GM04503 (cell line): ENCODE measurements around the gene PRKCD.

Experiments used
- DNase-seq: peaks from one replicate; pipeline ENCODE4 v3.0.0-alpha.2; 2012; ENCODE audit warnings: low read depth

PRKCD gene

DNA sequence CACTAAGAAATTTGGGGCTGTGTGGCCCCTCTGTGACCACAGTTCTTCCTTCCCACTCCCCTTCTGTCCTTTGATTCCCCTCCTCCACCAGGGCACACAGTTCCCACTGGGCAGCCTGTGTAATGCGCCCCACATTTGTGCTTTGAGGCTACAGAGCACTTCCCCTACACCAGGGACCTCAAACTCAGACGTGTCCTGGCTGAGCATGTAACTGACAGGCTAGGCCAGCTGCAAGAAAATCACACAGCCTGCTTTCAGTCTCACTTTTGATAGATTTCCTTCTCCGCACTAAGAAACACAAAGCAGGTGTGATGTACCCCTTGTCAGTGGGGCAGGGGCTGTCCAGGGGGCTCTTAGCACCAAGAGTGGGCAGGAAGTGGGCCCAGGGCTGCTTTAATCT lies 29.6 kb downstream of the PRKCD start:
- no peak for DNase-seq

- no peak for DNase-seq
Observed at GRCh38 chr3:53191836-53192480, 30.9 kb downstream of the PRKCD start.

DNA sequence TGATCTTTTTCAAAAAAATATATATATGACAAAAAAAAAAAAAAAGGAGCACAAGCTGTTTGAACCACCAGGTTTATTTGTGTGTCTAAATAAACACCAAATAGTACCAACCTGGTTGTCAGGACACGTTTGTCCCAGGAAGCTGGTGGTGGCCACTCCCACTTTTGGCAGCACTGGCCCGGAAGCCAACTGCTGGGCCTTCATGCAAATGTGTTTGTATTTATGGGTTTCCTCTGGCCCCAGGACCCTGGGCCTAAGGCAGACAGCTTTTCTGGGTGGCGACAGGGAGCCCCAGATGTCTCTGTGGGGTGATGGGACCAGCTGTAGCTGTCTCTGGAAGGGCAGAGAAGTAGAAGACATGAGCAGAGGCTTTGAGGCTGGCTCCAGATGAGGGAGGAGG lies 31.6 kb downstream of the PRKCD start:
- DNase-seq, result no peak

GRCh38 chr3:53193466-53194209 lies 32.6 kb downstream of the PRKCD start:
- no peak for DNase-seq

GRCh38 chr3:53194210-53195065 lies 33.4 kb downstream of the PRKCD start:
- no peak for DNase-seq

- no peak for DNase-seq
Observed at GRCh38 chr3:53195066-53195450, 34.0 kb downstream of the PRKCD start.

DNA sequence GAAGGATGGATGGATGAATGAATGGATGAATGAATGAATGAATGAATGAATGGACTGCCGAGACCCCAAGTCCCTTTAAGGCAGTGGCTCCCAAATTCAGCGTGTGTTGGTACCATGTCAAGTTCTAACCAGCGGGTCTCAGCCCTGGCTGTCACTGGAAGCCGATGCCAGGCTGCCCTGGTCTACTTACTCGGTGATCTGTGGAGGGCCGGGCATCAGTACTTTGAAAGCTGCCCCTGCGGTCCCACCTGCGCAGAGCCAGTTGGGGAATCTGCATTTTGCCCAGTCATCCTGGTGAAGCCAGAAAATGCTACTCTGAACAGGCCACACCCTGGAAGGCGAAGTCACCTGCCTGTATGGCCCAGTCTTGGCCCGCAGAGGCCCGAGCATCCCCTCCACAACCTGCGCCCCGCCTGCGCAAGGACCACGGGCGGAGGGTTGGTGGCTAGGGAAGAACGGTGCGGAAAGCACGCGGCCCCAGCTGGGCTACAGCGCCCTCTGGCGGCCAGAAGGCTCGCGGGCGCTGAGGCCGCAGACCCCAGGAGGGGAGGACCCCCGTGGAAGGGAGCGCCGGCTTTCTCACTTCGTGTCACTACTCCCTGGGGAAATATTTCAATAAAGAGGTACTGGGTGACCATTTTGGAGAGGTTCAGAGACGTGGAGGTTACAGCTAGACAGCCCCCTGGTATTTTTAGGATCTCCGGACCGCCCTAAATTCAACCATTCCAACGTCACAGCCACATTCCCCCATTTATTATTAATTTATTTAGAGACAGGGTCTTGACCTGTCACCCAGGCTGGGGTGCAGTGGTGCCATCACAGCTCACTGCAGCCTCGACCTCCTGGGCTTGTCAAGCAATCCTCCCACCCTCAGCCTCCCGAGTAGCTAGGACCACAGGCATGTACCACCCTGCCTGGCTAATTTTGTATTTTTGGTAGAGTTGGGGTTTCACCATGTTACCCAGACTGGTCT lies 34.9 kb downstream of the PRKCD start:
- DNase-seq, result no peak

GRCh38 chr3:53196575-53197407 lies 35.8 kb downstream of the PRKCD start:
- DNase-seq, result no peak

GRCh38 chr3:53198256-53198977 lies 37.4 kb downstream of the PRKCD start:
- no peak for DNase-seq

- no peak for DNase-seq
Observed at GRCh38 chr3:53198996-53199395, 38.0 kb downstream of the PRKCD start.

GRCh38 chr3:53199834-53200233 lies 38.8 kb downstream of the PRKCD start:
- no peak for DNase-seq

DNA sequence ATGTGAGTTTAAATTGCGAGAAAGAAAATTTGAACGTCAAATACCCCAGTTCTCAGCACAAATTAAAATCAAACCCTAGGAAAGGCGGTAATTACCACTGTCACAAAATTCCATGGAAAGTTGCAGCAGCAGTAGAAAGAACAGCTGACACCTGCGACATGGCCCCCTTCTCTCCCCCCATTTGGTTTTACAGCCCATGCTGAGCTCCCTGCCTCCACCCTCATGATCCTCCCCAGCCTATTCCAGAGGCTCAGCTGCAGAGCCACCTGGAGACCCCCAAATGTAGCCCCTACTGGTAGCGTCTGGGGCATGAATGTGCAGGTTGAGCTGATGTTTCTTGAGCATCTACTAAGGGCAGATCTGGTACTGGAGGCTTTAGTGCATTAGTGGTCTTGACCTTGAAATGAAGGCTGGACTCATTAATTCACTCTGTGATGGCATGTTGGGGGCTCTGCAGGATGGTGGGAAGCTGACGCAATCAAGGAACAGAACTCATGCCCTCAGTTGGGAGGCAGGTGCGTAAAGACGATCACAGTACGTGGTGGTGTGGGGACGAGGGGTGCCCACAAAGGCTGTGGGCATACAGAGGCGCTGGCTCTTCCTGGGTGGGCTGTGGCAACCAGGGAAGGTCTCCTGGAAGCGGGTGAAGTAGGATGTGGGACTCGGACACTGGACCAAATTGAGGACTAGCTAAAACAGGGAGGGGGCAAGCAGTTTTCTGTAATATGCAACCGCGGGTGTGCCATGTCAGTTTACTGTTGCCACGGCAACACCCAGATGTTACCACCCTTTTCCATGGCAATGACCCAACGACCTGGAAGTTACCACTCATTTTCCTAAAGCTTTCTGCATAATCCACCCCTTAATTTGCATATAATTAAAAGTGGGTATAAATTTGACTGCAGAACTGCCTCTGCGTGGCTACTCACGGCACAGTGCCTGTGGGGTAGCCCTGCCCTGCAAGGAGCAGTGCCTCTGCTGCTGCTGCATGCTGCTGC lies 39.8 kb downstream of the PRKCD start:
- DNase-seq, result no peak

DNA sequence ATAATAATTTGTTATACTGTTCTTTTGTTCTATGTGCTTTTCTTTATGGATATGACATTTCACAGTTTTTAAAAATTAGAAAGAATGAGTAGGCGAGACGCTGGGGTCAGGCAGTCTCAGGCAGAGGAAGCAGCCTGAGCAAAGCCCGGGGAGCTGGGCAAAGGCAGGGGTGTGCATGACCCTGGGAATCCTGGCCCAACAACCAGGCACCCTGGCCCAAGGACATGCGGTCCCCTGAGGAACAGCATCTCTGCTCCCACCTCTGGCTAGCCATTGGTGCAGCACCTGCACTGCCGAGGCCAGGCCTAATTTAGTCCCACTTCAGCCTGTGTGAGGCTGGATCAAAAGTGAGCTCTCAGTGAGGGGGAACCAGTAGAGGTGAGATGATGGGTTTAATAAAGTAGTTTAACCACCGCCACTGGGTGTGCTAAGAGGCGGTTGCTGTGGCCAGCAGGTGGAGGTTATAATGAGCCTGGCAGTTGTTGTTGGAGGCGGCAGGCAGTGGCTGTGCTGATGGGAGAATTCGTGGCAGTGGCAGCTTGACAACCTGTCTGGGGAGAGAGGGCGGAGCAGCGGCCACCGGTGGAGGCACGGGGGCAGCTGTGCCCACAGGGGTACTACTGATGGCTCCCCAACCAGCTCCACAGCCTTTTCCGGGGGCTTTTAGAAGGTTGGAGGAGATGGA lies 41.5 kb downstream of the PRKCD start:
- no peak for DNase-seq

DNA sequence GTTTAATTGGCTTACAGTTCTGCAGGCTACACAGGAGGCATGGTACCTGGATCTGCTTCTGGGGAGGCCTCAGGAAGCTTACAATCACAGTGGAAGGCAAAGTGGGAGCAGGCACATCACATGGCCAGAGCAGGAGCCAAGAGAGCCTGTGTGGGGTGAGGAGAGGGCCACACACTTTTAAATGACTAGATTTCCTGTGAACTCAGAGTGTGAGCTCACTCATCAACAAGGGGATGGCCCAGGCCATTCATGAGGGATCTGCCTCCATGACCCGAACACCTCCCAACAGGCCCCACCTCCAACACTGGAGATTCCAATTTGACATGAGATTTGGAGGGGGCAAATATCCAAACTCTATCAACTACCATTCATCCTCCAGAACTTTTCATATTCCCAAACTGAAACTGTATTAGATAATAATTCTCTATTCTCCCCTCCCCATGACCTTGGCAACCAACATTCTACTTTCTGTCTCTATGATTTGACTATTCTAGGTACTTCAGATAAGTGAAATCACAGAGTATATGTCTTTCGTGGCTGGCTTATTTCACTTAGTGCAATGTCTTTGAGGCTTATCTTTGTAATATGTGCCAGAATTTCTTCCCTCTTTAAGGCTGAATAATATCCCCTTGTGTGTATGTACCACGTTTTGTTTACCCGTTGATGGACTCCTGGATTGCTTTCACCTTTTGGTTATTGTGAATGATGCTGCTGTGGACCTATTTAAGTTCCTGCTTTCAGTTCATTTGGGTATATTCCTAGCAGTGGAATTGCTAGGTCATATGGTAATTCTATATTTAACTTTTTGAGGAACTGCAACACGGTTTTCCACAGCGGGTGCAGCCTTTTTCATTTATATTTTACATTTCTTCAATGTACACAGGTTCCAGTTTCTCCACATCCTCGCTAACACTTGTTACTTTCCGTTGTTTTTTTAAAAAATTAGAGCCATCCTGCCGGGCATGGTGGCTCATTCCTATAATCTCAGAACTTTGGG lies 51.0 kb downstream of the PRKCD start:
- DNase-seq, result no peak

GRCh38 chr3:53213276-53213675 lies 52.3 kb downstream of the PRKCD start:
- DNase-seq, result no peak

- no peak for DNase-seq
Observed at GRCh38 chr3:53215816-53216215, 54.8 kb downstream of the PRKCD start.

GRCh38 chr3:53216723-53217122 lies 55.7 kb downstream of the PRKCD start:
- DNase-seq, result no peak
